Smooth muscle cell (in vitro differentiated cells): ENCODE data around the gene ATOSB. TPM values are rescaled to one million over a fixed set of nuclear protein-coding genes. Genes with fewer than 3 reads are reported as not detected.
A peak's percentile ranks its signal among the peaks of the same experiment; 100 is the strongest.

ENCODE experiments used
- DNase-seq: peaks from one replicate; lab custom pipeline; 2025; ENCODE audit not compliant: unreplicated experiment; lab: John Stamatoyannopoulos, UW
- H2AFZ ChIP-seq: fragments of 200-600 bp; sonication (generic); 2 replicates; pipeline ENCODE4 v1.6.0; 2016; ENCODE audit warnings: antibody characterized with exemption, low read depth, mild to moderate bottlenecking
- H3F3A ChIP-seq: fragments of 200-600 bp; sonication (generic); 2 replicates; pipeline ENCODE4 v1.6.0; 2017; ENCODE audit warnings: antibody characterized with exemption, low read depth
- H3K27ac ChIP-seq: fragments of 200-600 bp; sonication (generic); 2 replicates; pipeline ENCODE4 v1.5.1; 2016; ENCODE audit warnings: low read depth, mild to moderate bottlenecking
- H3K27me3 ChIP-seq: fragments of 200-600 bp; sonication (generic); 2 replicates; pipeline ENCODE4 v1.6.1; 2016; ENCODE audit warnings: low read depth, mild to moderate bottlenecking
- H3K36me3 ChIP-seq: fragments of 200-600 bp; sonication (generic); 2 replicates; pipeline ENCODE4 v1.5.1; 2016; ENCODE audit warnings: low read depth
- H3K4me1 ChIP-seq: fragments of 200-600 bp; sonication (generic); 2 replicates; pipeline ENCODE4 v1.5.1; 2016; ENCODE audit warnings: low read depth
- H3K4me2 ChIP-seq: fragments of 200-600 bp; sonication (generic); 2 replicates; pipeline ENCODE4 v1.6.0; 2016; ENCODE audit warnings: mild to moderate bottlenecking
- H3K4me3 ChIP-seq: fragments of 200-600 bp; sonication (generic); 2 replicates; pipeline ENCODE4 v1.5.1; 2016; ENCODE audit warnings: mild to moderate bottlenecking
- H3K79me2 ChIP-seq: fragments of 200-600 bp; sonication (generic); 2 replicates; pipeline ENCODE4 v1.6.0; 2016; ENCODE audit warnings: low read depth, mild to moderate bottlenecking
- H3K9ac ChIP-seq: fragments of 200-600 bp; sonication (generic); 2 replicates; pipeline ENCODE4 v1.6.0; 2016; ENCODE audit warnings: low read depth
- H3K9me3 ChIP-seq: fragments of 200-600 bp; sonication (generic); replicated peaks from 2 replicates; pipeline ENCODE4 v1.5.1; 2016; ENCODE audit warnings: low read depth
- H4K20me1 ChIP-seq: fragments of 200-600 bp; sonication (generic); 2 replicates; pipeline ENCODE4 v1.6.0; 2016; ENCODE audit warnings: low read depth
- WGBS: methylation state at CpG from one replicate; pipeline ENCODE4 v1.1.7; 2016; ENCODE audit warnings: low lambda C conversion rate; 5-methylcytosine and 5-hydroxymethylcytosine counted together
- polyA plus RNA-seq: library from polyadenylated mRNA; unstranded; fragments of >200 nt; fragmentation: Nextera tagmentation; extraction: Ambion mirVana; gene quantifications from 2 replicates; pipeline ENCODE4 v1.2.1, GENCODE V29; 2016
- total RNA-seq: library from RNA; depleted of rRNA; stranded (reverse); fragments of >200 nt; gene quantifications from 2 replicates; pipeline ENCODE4 v1.2.3, GENCODE V29; 2014
- TF ChIP-seq, protein P1 (sequence below): fragments of 200-600 bp; sonication (generic); IDR thresholded peaks from 2 replicates; pipeline ENCODE4 v1.5.1; 2017; ENCODE audit warnings: borderline replicate concordance, mild to moderate bottlenecking, antibody characterized with exemption; ENCODE audit not compliant: insufficient read depth, poor library complexity, severe bottlenecking

The ATOSB gene
- total and polyA plus RNA-seq, 2 experiments from 2014 or later, result 30.2 to 39.9 TPM

DNA sequence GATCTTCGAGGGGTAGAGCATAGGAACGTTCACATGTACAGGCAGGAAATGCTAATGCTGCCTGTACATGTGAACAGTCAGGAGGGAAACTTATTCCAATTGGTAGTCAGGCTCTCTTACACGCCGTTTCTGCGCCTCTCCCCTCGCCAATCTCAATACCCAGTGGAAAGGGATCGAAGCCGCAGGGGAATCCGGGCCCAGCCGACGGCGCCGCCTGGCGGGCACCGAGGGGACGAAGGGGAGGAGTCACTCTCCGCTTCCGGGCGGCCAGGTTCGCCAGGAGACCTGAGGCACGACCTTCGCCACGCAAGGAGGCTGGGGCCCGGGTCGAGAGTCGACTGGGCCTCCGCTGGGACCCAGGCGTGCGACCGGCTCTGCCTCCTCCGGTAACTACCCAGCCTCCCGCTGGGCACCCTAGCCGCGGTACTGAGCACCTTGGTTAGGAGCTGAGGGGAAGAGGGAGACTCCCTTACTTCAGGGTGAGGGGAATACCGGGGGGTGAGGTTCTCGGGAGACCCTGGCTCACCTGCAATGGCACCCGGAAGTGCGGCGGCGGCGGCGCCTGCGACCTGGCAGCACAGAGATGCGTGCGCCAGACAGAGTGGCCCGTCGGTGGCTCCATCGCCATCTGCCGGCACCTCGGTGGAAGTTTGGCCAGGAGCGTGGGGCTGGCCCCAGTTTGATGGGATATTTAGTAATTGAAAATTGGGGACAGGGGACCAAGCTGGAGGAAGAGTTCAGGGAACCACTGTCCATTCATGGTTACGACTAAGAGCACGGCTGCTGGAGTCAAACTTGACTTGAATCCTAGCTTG, 19.4 kb downstream of the ATOSB start, which contains the start of gene PIGO:
TSS of gene PIGO (minus strand) at position 557 of the 815 bp plus-strand sequence. CDS start 1,026 bp downstream, outside the sequence.
- 2% methylated on average over 53 of the region's 53 CpGs for WGBS

DNA sequence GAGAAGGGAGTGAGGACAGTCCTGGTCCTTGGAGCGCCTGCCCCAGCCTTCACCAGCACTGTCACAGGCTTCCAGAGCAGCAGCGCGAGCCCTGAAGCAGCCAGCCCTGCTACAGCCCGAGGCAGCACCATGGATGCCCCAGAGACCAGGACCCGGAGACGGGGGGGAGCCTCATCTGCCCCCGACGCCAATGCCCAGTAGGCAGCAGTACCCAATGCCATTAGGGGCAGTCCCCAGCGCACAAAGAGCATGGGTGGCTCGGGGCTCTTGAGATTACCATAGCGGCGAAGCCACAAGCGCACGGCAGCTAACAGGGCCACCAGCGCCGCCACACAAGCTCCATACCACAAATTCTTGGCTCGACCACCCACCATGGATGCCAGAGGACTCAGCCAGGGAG, 24.1 kb downstream of the ATOSB start:
- H3F3A ChIP-seq, result no peaks in the 10 kb centered on the region
- no peak overlapping the region for H2AFZ ChIP-seq
- no peak overlapping the region for H3K27ac ChIP-seq
- no peaks in the 10 kb centered on the region for H3K79me2 ChIP-seq
- no peak overlapping the region for H3K4me3 ChIP-seq
- 98% methylated on average over 17 of the region's 17 CpGs for WGBS
- TF ChIP-seq, protein P1, sequence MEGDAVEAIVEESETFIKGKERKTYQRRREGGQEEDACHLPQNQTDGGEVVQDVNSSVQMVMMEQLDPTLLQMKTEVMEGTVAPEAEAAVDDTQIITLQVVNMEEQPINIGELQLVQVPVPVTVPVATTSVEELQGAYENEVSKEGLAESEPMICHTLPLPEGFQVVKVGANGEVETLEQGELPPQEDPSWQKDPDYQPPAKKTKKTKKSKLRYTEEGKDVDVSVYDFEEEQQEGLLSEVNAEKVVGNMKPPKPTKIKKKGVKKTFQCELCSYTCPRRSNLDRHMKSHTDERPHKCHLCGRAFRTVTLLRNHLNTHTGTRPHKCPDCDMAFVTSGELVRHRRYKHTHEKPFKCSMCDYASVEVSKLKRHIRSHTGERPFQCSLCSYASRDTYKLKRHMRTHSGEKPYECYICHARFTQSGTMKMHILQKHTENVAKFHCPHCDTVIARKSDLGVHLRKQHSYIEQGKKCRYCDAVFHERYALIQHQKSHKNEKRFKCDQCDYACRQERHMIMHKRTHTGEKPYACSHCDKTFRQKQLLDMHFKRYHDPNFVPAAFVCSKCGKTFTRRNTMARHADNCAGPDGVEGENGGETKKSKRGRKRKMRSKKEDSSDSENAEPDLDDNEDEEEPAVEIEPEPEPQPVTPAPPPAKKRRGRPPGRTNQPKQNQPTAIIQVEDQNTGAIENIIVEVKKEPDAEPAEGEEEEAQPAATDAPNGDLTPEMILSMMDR, result no peak
- peaks cover 5% of the 10 kb centered on the region for H3K4me1 ChIP-seq
- H3K9me3 ChIP-seq, result no peaks in the 10 kb centered on the region
- H4K20me1 ChIP-seq, result no peaks in the 10 kb centered on the region
- no peak overlapping the region for H3K9ac ChIP-seq
- DNase-seq, result no peak
- H3K27me3 ChIP-seq, result no peaks in the 10 kb centered on the region
- no peak overlapping the region for H3K4me2 ChIP-seq
- H3K36me3 ChIP-seq, result peaks cover 3% of the 10 kb centered on the region

More for the DNA sequence above, 19.4 kb downstream of the ATOSB start, which contains the start of gene PIGO:
- TF ChIP-seq, protein P1, result peak; percentile 75
- H4K20me1 ChIP-seq, result no peaks in the 10 kb centered on the region
- no peaks in the 10 kb centered on the region for H3K36me3 ChIP-seq
- peak within 1 kb of the TSS; percentile 98 for H3K4me2 ChIP-seq
- no peaks in the 10 kb centered on the region for H3K27me3 ChIP-seq
- H3F3A ChIP-seq, result no peaks in the 10 kb centered on the region
- peak within 1 kb of the TSS; percentile 97 for H3K27ac ChIP-seq
- H3K79me2 ChIP-seq, result no peaks in the 10 kb centered on the region
- peak within 1 kb of the TSS; percentile 99 for H3K9ac ChIP-seq
- DNase-seq, result peak; percentile 54
- H3K4me1 ChIP-seq, result peaks cover 5% of the 10 kb centered on the region
- peak within 1 kb of the TSS; percentile 96 for H2AFZ ChIP-seq
- peak within 1 kb of the TSS; percentile 96 for H3K4me3 ChIP-seq
- no peaks in the 10 kb centered on the region for H3K9me3 ChIP-seq

DNA sequence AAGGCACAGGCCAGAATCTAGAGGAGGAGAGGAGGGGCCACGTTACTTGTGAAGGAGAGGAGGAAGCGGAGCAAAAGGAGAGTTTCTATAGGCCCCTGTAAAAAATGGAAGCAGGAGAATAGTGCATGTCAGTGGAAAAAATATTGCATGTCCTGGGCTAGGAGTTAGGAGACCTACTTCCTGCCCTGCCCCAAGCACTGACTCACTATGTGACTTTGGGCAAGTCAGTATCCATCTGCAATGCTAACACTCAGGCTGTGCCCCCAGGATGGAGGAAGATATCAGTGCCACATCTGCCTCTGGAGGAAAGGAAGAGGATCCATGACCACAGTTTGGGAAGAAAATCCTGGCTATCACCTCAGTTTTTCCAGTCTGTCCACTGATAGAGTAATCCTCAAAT, 26.2 kb downstream of the ATOSB start:
- no peaks in the 10 kb centered on the region for H3K9me3 ChIP-seq
- H4K20me1 ChIP-seq, result no peaks in the 10 kb centered on the region
- no peak for DNase-seq
- TF ChIP-seq, protein P1, result no peak
- H3K9ac ChIP-seq, result no peak overlapping the region
- H3K4me1 ChIP-seq, result no peaks in the 10 kb centered on the region
- no peaks in the 10 kb centered on the region for H3K27me3 ChIP-seq
- no peak overlapping the region for H3K4me3 ChIP-seq
- no peak overlapping the region for H2AFZ ChIP-seq
- H3K79me2 ChIP-seq, result no peaks in the 10 kb centered on the region
- H3K36me3 ChIP-seq, result peaks cover 3% of the 10 kb centered on the region
- WGBS, result 92% methylated on average over 2 of the region's 2 CpGs
- H3K4me2 ChIP-seq, result no peak overlapping the region
- no peak overlapping the region for H3K27ac ChIP-seq
- H3F3A ChIP-seq, result no peaks in the 10 kb centered on the region
